ENCODE results near the gene RALGPS1. TPM values are rescaled to one million over a fixed set of nuclear protein-coding genes. Genes with fewer than 3 reads are reported as not detected.

Gene RALGPS1
- total RNA-seq, 4 donors from 2014 or later: 3.3 to 9.8 (median 6.7) TPM

- Histone ChIP-seq H3K9me3 (no peaks in the 10 kb centered on the region), H3K27me3 (no peaks in the 10 kb centered on the region), H3K4me1 (peaks cover 0 to 40% (median 15%) of the 10 kb centered on the region in 4 donors), H3K27ac (no peak overlapping the region), H3K36me3 (no peaks in the 10 kb centered on the region), H3K4me3 (no peak overlapping the region)
- 87 to 93% methylated on average over 11 of the region's 11 CpGs for WGBS, 2 donors
- no peak for DNase-seq (ENCODE audit: low spot score in 2 of 2)
- TF ChIP-seq POLR2A (IDR thresholded peaks at IDR 0.05): no peak
- no peak for TF ChIP-seq EP300 (IDR thresholded peaks at IDR 0.05)
- TF ChIP-seq, protein P1, sequence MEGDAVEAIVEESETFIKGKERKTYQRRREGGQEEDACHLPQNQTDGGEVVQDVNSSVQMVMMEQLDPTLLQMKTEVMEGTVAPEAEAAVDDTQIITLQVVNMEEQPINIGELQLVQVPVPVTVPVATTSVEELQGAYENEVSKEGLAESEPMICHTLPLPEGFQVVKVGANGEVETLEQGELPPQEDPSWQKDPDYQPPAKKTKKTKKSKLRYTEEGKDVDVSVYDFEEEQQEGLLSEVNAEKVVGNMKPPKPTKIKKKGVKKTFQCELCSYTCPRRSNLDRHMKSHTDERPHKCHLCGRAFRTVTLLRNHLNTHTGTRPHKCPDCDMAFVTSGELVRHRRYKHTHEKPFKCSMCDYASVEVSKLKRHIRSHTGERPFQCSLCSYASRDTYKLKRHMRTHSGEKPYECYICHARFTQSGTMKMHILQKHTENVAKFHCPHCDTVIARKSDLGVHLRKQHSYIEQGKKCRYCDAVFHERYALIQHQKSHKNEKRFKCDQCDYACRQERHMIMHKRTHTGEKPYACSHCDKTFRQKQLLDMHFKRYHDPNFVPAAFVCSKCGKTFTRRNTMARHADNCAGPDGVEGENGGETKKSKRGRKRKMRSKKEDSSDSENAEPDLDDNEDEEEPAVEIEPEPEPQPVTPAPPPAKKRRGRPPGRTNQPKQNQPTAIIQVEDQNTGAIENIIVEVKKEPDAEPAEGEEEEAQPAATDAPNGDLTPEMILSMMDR (IDR thresholded peaks at IDR 0.05): no peak
These were observed 287.1 kb downstream of the RALGPS1 start for GRCh38 chr9:127201731-127202130.

DNA sequence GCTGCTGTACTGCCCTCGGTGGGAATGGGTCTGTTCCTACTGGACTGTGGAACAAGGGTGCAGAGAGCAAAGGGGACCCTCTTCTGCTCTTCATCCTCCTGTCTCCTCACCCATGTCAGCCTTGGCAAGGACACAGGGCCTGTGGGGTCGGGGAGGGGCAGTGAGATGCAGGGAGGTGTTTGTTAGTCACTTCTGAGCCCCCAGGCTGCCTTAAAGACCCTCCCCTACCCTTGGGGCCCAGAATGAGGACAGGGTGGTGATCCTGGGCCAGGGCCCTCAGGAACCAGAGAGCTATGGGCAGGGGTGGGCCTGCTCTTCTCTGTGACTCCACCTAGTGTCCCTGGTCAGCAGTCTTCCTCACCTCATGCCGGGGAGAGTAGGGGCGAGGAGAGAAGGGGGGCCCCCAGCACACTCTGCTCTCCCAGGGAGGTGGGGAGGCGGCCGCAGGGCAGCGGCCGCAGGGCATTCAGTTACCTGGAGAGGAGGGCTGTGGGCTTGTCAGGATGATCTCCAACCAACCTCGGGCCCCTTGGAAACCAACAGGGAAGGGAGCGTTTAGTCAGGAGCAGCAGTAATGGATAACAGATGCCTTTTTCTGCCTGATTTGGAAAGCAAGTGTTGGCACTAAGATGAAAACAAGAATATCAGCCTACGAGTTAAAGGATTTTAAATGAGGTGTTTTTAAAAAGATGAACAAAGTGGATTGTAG lies 288.0 kb downstream of the RALGPS1 start:
- no peak overlapping the region for H3K4me3 ChIP-seq
- peak overlapping the region in 2 of 4 donors; percentile 12 to 46 for H3K27ac ChIP-seq
- no peaks in the 10 kb centered on the region for H3K9me3 ChIP-seq
- H3K4me1 ChIP-seq: peaks cover 0 to 33% (median 13%) of the 10 kb centered on the region in 4 donors
- H3K27me3 ChIP-seq: no peaks in the 10 kb centered on the region
- no peaks in the 10 kb centered on the region for H3K36me3 ChIP-seq
- TF ChIP-seq POLR2A (IDR thresholded peaks at IDR 0.05) (no peak), EP300 (IDR thresholded peaks at IDR 0.05) (no peak)
- TF ChIP-seq, protein P1 (IDR thresholded peaks at IDR 0.05): no peak
- WGBS, 2 donors: 63 to 68% methylated on average over 10 to 11 of the region's 11 CpGs
- DNase-seq (ENCODE audit: low spot score in 2 of 2): no peak

GRCh38 chr9:127203681-127204327 lies 289.2 kb downstream of the RALGPS1 start:
- TF ChIP-seq EP300 (IDR thresholded peaks at IDR 0.05): no peak
- no peak for TF ChIP-seq POLR2A (IDR thresholded peaks at IDR 0.05)
- TF ChIP-seq, protein P1 (IDR thresholded peaks at IDR 0.05): no peak
- H3K4me1 ChIP-seq: peaks cover 0 to 21% (median 4%) of the 10 kb centered on the region in 4 donors
- H3K27me3 ChIP-seq: no peaks in the 10 kb centered on the region
- no peaks in the 10 kb centered on the region for H3K9me3 ChIP-seq
- H3K27ac ChIP-seq: peak overlapping the region in 1 of 4 donors; percentile 46
- H3K36me3 ChIP-seq: no peaks in the 10 kb centered on the region
- H3K4me3 ChIP-seq: no peak overlapping the region
- 90 to 92% methylated on average over 4 to 5 of the region's 5 CpGs for WGBS, 2 donors
- no peak for DNase-seq (ENCODE audit: low spot score in 2 of 2)

DNA sequence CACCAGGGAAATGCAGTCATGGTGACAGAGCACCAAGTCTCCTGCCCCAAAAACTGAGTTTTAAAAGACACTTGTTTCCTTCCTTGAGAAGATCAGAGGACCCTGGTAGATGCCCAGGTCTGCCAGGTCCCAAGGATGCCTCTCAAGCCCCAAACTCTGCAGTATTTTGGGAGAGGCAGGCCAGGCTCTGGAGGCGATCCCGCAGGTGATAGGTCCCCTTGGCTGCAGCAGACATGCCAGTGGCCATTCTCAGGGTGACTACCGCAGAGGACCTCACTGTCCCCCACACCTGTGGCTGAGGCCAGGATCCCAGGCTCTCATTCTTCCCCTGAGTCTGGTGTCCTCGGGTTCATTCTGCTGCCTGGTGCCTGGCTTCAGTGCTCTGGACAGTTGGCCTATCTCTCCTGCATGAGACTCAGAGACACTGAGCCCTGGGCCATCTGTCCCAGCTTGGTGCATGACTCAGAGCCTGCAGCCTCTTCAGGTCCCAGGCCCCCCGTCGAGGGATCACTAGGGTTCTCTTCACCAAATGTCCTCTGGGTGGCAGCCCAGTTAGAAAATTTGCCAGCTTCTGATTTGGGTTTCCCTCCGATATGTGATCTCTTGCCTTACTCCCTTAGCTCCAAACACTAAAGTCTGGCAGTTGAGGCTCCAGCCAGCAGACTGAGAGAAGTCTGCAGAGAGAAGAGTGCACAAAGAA lies 290.3 kb downstream of the RALGPS1 start:
- Histone ChIP-seq H3K4me3 (no peak overlapping the region), H3K27ac (no peak overlapping the region), H3K36me3 (no peaks in the 10 kb centered on the region), H3K4me1 (peaks cover 0 to 23% (median 0%) of the 10 kb centered on the region in 4 donors), H3K27me3 (no peaks in the 10 kb centered on the region), H3K9me3 (no peaks in the 10 kb centered on the region)
- WGBS, 2 donors: 58 to 62% methylated on average over 6 to 7 of the region's 7 CpGs
- DNase-seq (ENCODE audit: low spot score in 2 of 2): no peak
- no peak for TF ChIP-seq POLR2A (IDR thresholded peaks at IDR 0.05)
- no peak for TF ChIP-seq EP300 (IDR thresholded peaks at IDR 0.05)
- TF ChIP-seq, protein P1 (IDR thresholded peaks at IDR 0.05): peak in 4 of 5 experiments; percentile 9 to 36 (median 21)

Data from tibial nerve (tissue), 4 donors.